ENCODE data around the gene PLPP4. TPM values are rescaled to one million over a fixed set of nuclear protein-coding genes. Genes with fewer than 3 reads are reported as not detected.

Gene PLPP4
- 30.1 and 35.4 TPM in 2 replicates for polyA plus RNA-seq (2011; rRNA removed)
- polyA minus RNA-seq (2011; rRNA and poly(A)+ RNA removed) = 16.0 and 18.9 TPM in 2 replicates

GRCh38 chr10:120456626-120457430, at the start of gene PLPP4:
Gene PLPP4 (plus strand): TSS chr10:120457227. CDS start chr10:120457306, 79 bp downstream.
- TF ChIP-seq CTCF (IDR thresholded peaks at IDR 0.05; ENCODE audit: insufficient read depth, low read depth, low read length) = no peak
- Histone ChIP-seq H3K4me3 (ENCODE audit: low read depth, low read length) (peak within 1 kb of the TSS; percentile 53), H3K27me3 (ENCODE audit: control insufficient read depth, insufficient read depth, low read length) (no peaks in the 10 kb centered on the region), H3K36me3 (ENCODE audit: control insufficient read depth, insufficient read depth, low read length) (no peaks in the 10 kb centered on the region)
- ChIA-PET CTCF (interaction anchor here (3.8 kb wide), 1 partner anchor 33 kb away, joined by 11 read pairs; no protein-coding TSS in a partner anchor), POLR2A (no interaction called here)
- no peak for DNase-seq (ENCODE audit: low read depth)

- ChIA-PET POLR2A (no interaction called here), CTCF (no interaction called here)
- H3K4me3 ChIP-seq (ENCODE audit: low read depth, low read length) = no peak overlapping the region
- no peaks in the 10 kb centered on the region for H3K27me3 ChIP-seq (ENCODE audit: control insufficient read depth, insufficient read depth, low read length)
- TF ChIP-seq CTCF (IDR thresholded peaks at IDR 0.05; ENCODE audit: insufficient read depth, low read depth, low read length) = no peak
- DNase-seq (ENCODE audit: low read depth) = no peak
- H3K36me3 ChIP-seq (ENCODE audit: control insufficient read depth, insufficient read depth, low read length) = no peaks in the 10 kb centered on the region
These were observed 47.2 kb upstream of the PLPP4 start for GRCh38 chr10:120409816-120410215.

- ChIA-PET POLR2A (no interaction called here), CTCF (no interaction called here)
These were observed 42.1 kb upstream of the PLPP4 start for GRCh38 chr10:120414946-120415345.

GRCh38 chr10:120415709-120416330, 41.2 kb upstream of the PLPP4 start:
- Histone ChIP-seq H3K36me3 (ENCODE audit: control insufficient read depth, insufficient read depth, low read length) (no peaks in the 10 kb centered on the region), H3K27me3 (ENCODE audit: control insufficient read depth, insufficient read depth, low read length) (no peaks in the 10 kb centered on the region), H3K4me3 (ENCODE audit: low read depth, low read length) (no peak overlapping the region)
- DNase-seq (ENCODE audit: low read depth) = peak; percentile 64
- TF ChIP-seq CTCF (IDR thresholded peaks at IDR 0.05; ENCODE audit: insufficient read depth, low read depth, low read length) = no peak
- ChIA-PET POLR2A (no interaction called here), CTCF (no interaction called here)

More at GRCh38 chr10:120414946-120415345, 42.1 kb upstream of the PLPP4 start:
- no peak for TF ChIP-seq CTCF (IDR thresholded peaks at IDR 0.05; ENCODE audit: insufficient read depth, low read depth, low read length)
- Histone ChIP-seq H3K27me3 (ENCODE audit: control insufficient read depth, insufficient read depth, low read length) (no peaks in the 10 kb centered on the region), H3K36me3 (ENCODE audit: control insufficient read depth, insufficient read depth, low read length) (no peaks in the 10 kb centered on the region), H3K4me3 (ENCODE audit: low read depth, low read length) (no peak overlapping the region)
- DNase-seq (ENCODE audit: low read depth) = no peak

- CTCF ChIA-PET = no interaction called here
- no peaks in the 10 kb centered on the region for H3K27me3 ChIP-seq (ENCODE audit: control insufficient read depth, insufficient read depth, low read length)
- H3K36me3 ChIP-seq (ENCODE audit: control insufficient read depth, insufficient read depth, low read length) = no peaks in the 10 kb centered on the region
- no peak overlapping the region for H3K4me3 ChIP-seq (ENCODE audit: low read depth, low read length)
- POLR2A ChIA-PET = no interaction called here
- TF ChIP-seq CTCF (IDR thresholded peaks at IDR 0.05; ENCODE audit: insufficient read depth, low read depth, low read length) = no peak
- no peak for DNase-seq (ENCODE audit: low read depth)
These were observed 36.6 kb upstream of the PLPP4 start for GRCh38 chr10:120420421-120420820.

Data from BJ (cell line).